Naive B cell (primary cell): Measurements from ENCODE around the gene SSH3. TPM values are rescaled to one million over a fixed set of nuclear protein-coding genes. Genes with fewer than 3 reads are reported as not detected.

ENCODE experiments used
- ATAC-seq, 2 donors: fragments of 150-1000 bp; cut with Tn5 transposase; 2 replicates each; pipeline ENCODE4 v1.10.0; 2021; ENCODE audit warnings: low read depth in 2 of 2, mild to moderate bottlenecking in 2 of 2, moderate library complexity in 2 of 2
- DNase-seq: peaks from one replicate; pipeline ENCODE4 v3.0.0; 2022
- H3K27ac Mint-ChIP-seq, 6 donors: one replicate each; pipeline ENCODE4 v1.8.0; 2020 to 2022; ENCODE audit warnings: mild to moderate bottlenecking in 6 of 6, mixed read lengths in 6 of 6, moderate library complexity in 5 of 6, inconsistent platforms in 2 of 6
- H3K27me3 Mint-ChIP-seq, 3 donors: one replicate each; pipeline ENCODE4 v1.8.0; 2021 to 2022; ENCODE audit warnings: mixed read lengths in 3 of 3, mild to moderate bottlenecking in 1 of 3
- H3K36me3 Mint-ChIP-seq, 2 donors: one replicate each; pipeline ENCODE4 v1.8.0; 2020 to 2022; ENCODE audit warnings: mixed read lengths in 2 of 2, inconsistent platforms in 1 of 2, mild to moderate bottlenecking in 1 of 2
- H3K4me1 Mint-ChIP-seq, 3 donors: one replicate each; pipeline ENCODE4 v1.8.0; 2020 to 2022; ENCODE audit warnings: mixed read lengths in 3 of 3, inconsistent platforms in 1 of 3, mild to moderate bottlenecking in 1 of 3, moderate library complexity in 1 of 3
- H3K4me3 Mint-ChIP-seq, 8 donors: one replicate each; pipeline ENCODE4 v1.8.0; 2020 to 2022; ENCODE audit warnings: mild to moderate bottlenecking in 8 of 8, mixed read lengths in 8 of 8, moderate library complexity in 8 of 8, inconsistent platforms in 2 of 8
- H3K9me3 Mint-ChIP-seq, 7 donors: one replicate each; pipeline ENCODE4 v1.8.0; 2020 to 2022; ENCODE audit warnings: mixed read lengths in 7 of 7, mild to moderate bottlenecking in 5 of 7, inconsistent platforms in 2 of 7, moderate library complexity in 1 of 7
- polyA plus RNA-seq, 6 donors: library from polyadenylated mRNA; unstranded; fragments of 300-500 nt; fragmentation: Illumina TruSeq; gene quantifications; one replicate each; pipeline ENCODE4 v1.2.3, GENCODE V29; 2021; ENCODE audit warnings: low read depth in 6 of 6

SSH3 gene
- polyA plus RNA-seq, 6 donors from 2014 or later, result 0.18 TPM; not detected in 5

- Mint-ChIP-seq H3K4me1 (peaks cover 38 to 55% (median 44%) of the 10 kb centered on the region in 3 donors), H3K27me3 (peaks cover 0 to 7% (median 4%) of the 10 kb centered on the region in 3 donors), H3K36me3 (peaks cover under 1 to 10% of the 10 kb centered on the region in 2 donors), H3K27ac (peak overlapping the region in 4 of 6 donors; percentile 41 to 88 (median 63)), H3K4me3 (peak overlapping the region; percentile 60 to 92 (median 78)), H3K9me3 (no peaks in the 10 kb centered on the region)
- ATAC-seq (peak; percentile 42 to 48), DNase-seq (peak; percentile 71)
These were observed 40.3 kb upstream of the SSH3 start for GRCh38 chr11:67262731-67263675.

GRCh38 chr11:67264260-67264659 lies 39.1 kb upstream of the SSH3 start:
- Mint-ChIP-seq H3K9me3 (no peaks in the 10 kb centered on the region), H3K27ac (peak overlapping the region in 4 of 6 donors; percentile 77 to 96 (median 88)), H3K36me3 (peaks cover 5 to 13% of the 10 kb centered on the region in 2 donors), H3K27me3 (peaks cover 0 to 7% (median 4%) of the 10 kb centered on the region in 3 donors), H3K4me1 (peaks cover 45 to 67% (median 56%) of the 10 kb centered on the region in 3 donors), H3K4me3 (peak overlapping the region in 7 of 8 donors; percentile 27 to 99 (median 83))
- DNase-seq (no peak), ATAC-seq (no peak)

- DNase-seq, result no peak
- no peaks in the 10 kb centered on the region for H3K9me3 Mint-ChIP-seq
- H3K36me3 Mint-ChIP-seq, result peaks cover 5 to 13% of the 10 kb centered on the region in 2 donors
- peaks cover 42 to 73% (median 63%) of the 10 kb centered on the region in 3 donors for H3K4me1 Mint-ChIP-seq
- H3K4me3 Mint-ChIP-seq, result peak overlapping the region; percentile 55 to 99 (median 84)
- peak overlapping the region in 5 of 6 donors; percentile 43 to 96 (median 77) for H3K27ac Mint-ChIP-seq
- ATAC-seq, result no peak
- H3K27me3 Mint-ChIP-seq, result peaks cover 0 to 7% (median 4%) of the 10 kb centered on the region in 3 donors
These were observed 38.3 kb upstream of the SSH3 start for GRCh38 chr11:67264877-67265632.

- Mint-ChIP-seq H3K27me3 (peaks cover 0 to 7% (median 4%) of the 10 kb centered on the region in 3 donors), H3K9me3 (no peaks in the 10 kb centered on the region), H3K4me1 (peaks cover 50 to 78% (median 70%) of the 10 kb centered on the region in 3 donors), H3K4me3 (peak overlapping the region; percentile 71 to 99 (median 89)), H3K36me3 (peaks cover 5 to 13% of the 10 kb centered on the region in 2 donors), H3K27ac (peak overlapping the region in 5 of 6 donors; percentile 78 to 96 (median 94))
- peak; percentile 59 to 68 for ATAC-seq
- peak; percentile 83 for DNase-seq
These were observed 37.5 kb upstream of the SSH3 start for GRCh38 chr11:67265633-67266448.

GRCh38 chr11:67266449-67267187 lies 36.7 kb upstream of the SSH3 start, which contains the start of gene GRK2:
Gene GRK2, plus strand, starts transcription at chr11:67266473. Its CDS starts 227 bp downstream, at chr11:67266700.
- peak within 1 kb of the TSS; percentile 88 to 99 (median 96) for H3K27ac Mint-ChIP-seq
- ATAC-seq, result peak; percentile 44 to 45
- H3K36me3 Mint-ChIP-seq, result peaks cover 5 to 13% of the 10 kb centered on the region in 2 donors
- H3K27me3 Mint-ChIP-seq, result peaks cover 0 to 7% (median 4%) of the 10 kb centered on the region in 3 donors
- H3K4me1 Mint-ChIP-seq, result peaks cover 58 to 81% (median 72%) of the 10 kb centered on the region in 3 donors
- no peak for DNase-seq
- no peaks in the 10 kb centered on the region for H3K9me3 Mint-ChIP-seq
- H3K4me3 Mint-ChIP-seq, result peak within 1 kb of the TSS; percentile 95 to 100 (median 97)

GRCh38 chr11:67267188-67268080 lies 35.9 kb upstream of the SSH3 start:
- ATAC-seq (no peak), DNase-seq (no peak)
- H3K9me3 Mint-ChIP-seq, result no peaks in the 10 kb centered on the region
- H3K4me1 Mint-ChIP-seq, result peaks cover 59 to 82% (median 74%) of the 10 kb centered on the region in 3 donors
- peak overlapping the region; percentile 95 to 100 (median 97) for H3K4me3 Mint-ChIP-seq
- no peaks in the 10 kb centered on the region for H3K27me3 Mint-ChIP-seq
- peaks cover 5 to 13% of the 10 kb centered on the region in 2 donors for H3K36me3 Mint-ChIP-seq
- peak overlapping the region; percentile 88 to 99 (median 97) for H3K27ac Mint-ChIP-seq

- Mint-ChIP-seq H3K27ac (peak overlapping the region; percentile 88 to 99 (median 97)), H3K4me1 (peaks cover 55 to 82% (median 74%) of the 10 kb centered on the region in 3 donors), H3K4me3 (peak overlapping the region; percentile 95 to 100 (median 97)), H3K36me3 (peaks cover 5 to 13% of the 10 kb centered on the region in 2 donors), H3K9me3 (no peaks in the 10 kb centered on the region), H3K27me3 (no peaks in the 10 kb centered on the region)
- ATAC-seq (peak; percentile 58 to 61), DNase-seq (peak; percentile 77)
These were observed 35.0 kb upstream of the SSH3 start for GRCh38 chr11:67268081-67268961.

GRCh38 chr11:67268962-67269268 lies 34.4 kb upstream of the SSH3 start:
- ATAC-seq (no peak), DNase-seq (no peak)
- H3K36me3 Mint-ChIP-seq, result peaks cover 5 to 13% of the 10 kb centered on the region in 2 donors

GRCh38 chr11:67269401-67270255 lies 33.7 kb upstream of the SSH3 start:
- DNase-seq (no peak), ATAC-seq (no peak)
- peak overlapping the region; percentile 87 to 100 (median 96) for H3K4me3 Mint-ChIP-seq
- peaks cover 5 to 13% of the 10 kb centered on the region in 2 donors for H3K36me3 Mint-ChIP-seq
- peaks cover 61 to 87% (median 78%) of the 10 kb centered on the region in 3 donors for H3K4me1 Mint-ChIP-seq
- H3K27me3 Mint-ChIP-seq, result no peaks in the 10 kb centered on the region
- H3K9me3 Mint-ChIP-seq, result no peaks in the 10 kb centered on the region
- peak overlapping the region; percentile 89 to 96 (median 92) for H3K27ac Mint-ChIP-seq

More at GRCh38 chr11:67268962-67269268, 34.4 kb upstream of the SSH3 start:
- peaks cover 59 to 87% (median 75%) of the 10 kb centered on the region in 3 donors for H3K4me1 Mint-ChIP-seq
- peak overlapping the region; percentile 95 to 100 (median 97) for H3K4me3 Mint-ChIP-seq
- no peaks in the 10 kb centered on the region for H3K27me3 Mint-ChIP-seq
- H3K27ac Mint-ChIP-seq, result peak overlapping the region in 5 of 6 donors; percentile 44 to 98 (median 96)
- no peaks in the 10 kb centered on the region for H3K9me3 Mint-ChIP-seq
